ENCODE data around the gene CRHR1.

Gene CRHR1

DNA sequence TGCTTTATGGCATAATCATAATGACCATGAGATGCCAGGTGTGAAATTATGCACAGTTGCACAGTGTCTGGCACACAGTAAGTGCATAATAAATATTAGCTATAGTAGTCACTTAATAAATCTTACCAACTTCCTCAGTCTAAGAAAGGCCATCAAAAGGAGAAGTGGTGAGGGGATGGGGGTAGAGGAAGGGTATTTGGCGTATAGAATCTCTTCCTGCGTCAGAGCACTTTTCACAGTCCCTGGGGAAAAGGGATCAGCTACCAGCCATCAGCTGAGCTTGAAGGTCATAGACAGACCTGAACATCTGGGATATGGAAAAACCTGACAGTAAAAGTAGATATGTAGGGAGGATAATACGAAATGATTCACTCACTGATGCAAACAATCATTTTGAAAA lies 5.8 kb downstream of the CRHR1 start:
- no peak for DNase-seq (ENCODE audit: low spot score)

DNA sequence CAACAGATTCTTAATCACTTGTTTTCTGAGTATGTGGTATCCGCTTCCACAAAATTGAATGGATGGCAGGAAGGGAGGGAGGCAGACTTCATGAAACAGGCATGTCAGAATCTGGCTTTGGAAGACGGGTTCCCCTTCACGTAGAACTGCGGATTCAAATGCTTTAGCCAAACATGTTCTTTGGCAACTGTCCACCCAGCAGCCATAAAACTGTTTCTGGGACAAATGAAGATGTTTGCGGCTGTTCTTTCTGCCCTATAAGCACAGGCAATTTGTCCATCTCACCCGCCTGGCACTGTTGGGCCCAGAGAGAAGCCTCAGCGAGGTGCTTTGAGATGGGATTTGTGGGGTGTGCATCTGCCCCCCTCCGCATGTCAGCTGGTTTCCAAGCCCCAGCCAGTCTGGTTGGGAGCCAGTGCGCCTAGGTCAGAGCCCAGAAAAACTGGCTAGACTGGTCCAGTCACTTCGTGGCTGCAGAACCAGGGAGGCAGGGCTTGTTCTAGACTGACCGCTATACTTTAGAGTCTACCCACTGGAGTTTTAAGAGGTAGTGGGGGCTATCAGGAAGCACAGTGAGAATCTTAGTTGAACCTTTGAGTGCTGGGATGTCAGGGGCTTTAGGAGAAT lies 6.3 kb downstream of the CRHR1 start:
- no peak for DNase-seq (ENCODE audit: low spot score)

DNA sequence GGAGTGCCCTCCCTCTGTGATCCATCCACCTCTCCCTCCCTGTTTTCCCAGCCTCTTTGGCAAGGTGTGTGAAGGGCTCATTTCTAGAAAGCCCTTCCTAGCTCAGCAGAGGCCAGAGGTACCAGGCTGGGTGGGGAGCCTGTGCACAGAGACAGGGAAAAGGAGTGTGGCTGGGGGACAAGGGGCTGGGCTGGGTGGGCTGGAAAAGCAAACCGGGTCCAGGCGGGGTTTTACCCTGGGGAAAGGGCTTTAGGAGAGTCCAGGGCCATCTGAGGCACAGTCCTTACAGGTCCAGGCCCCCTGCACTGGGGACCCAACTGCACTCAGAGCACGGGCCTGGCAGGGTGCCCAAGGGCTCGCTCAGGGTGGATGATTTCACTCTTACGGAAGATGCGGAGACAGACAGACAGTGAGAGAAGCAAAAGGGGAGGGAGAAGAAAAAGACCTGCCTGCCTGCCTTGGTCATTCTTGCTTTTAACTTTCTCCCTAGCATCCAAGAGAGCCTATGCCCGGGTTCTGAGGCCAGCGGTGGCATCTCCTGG lies 7.0 kb downstream of the CRHR1 start:
- no peak for DNase-seq (ENCODE audit: low spot score)

DNA sequence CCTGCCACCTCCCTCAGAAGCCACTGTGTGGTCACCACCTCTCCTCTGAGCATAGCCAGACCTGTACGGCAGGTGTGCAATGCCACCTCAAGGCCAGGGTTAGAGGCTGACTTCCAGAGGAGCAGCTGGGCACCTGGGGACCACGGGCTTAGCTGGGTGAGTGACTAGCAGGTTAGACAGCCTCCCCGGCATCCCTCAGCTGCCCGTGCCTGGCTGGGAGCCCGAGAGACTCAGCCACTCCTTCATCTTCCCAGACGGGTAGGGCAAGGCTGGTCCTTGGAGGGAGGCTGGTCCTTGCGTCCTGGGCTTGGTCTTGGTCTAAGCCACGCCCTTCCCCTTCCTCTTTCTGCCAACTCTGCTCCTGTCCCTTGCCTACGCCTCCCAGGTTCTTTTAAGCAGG lies 7.8 kb downstream of the CRHR1 start:
- DNase-seq (ENCODE audit: low spot score) = no peak

DNA sequence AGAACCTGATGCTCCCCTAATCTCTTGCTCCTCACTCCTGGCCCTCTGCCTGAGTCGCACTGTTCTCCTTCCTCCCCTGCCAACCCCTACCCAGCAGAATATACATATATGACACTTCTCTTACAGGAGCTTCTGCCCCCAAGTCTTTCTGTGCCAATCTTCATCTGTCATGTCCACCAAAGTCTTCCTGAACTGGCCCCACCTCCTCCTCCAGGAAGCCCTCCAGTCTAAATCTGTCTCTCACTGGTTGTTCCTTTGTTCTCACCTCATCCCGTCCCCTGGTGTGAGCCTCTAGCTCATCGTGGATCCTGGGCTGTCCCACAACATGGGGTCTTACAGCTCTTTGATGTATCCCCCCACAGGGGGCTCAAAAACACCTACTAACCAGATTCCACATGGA lies 8.3 kb downstream of the CRHR1 start:
- no peak for DNase-seq (ENCODE audit: low spot score)

DNA sequence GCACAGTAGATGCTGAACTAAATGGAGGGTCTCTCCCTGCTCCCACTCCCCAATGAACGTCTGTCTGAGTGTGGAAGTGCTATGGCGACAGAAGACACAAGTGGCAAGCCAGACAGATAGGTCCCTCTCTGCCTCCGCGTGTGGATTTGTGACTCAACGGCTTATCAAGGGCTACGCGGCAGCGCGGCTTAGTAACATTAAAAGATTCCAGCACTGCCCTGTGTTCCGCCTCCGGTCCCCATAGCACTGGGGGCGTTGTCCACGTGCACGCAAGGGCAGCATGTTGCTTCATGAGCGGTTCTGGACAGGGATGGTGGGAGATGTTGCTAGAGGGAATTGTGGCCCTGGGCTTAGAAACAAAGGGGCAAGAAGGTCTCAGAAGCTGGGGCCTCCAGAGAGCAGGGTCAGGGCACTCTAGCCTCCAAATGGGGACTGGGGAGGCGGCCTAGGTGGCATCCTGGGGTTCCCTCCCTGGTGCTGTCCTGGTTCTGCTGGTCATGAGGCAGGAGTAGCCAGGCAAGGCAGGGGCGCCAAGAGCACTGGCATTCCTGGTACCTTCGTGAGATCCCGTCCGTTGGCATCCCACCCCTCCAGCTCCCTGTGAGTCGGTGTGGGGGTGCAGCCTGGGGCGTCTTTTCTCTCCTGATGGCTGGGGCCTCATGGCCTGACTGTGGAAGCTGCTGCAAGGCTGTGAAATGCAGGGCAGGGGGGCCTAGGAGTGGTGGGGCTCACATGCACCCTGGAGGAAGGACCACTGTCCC lies 9.1 kb downstream of the CRHR1 start:
- no peak for DNase-seq (ENCODE audit: low spot score)

DNA sequence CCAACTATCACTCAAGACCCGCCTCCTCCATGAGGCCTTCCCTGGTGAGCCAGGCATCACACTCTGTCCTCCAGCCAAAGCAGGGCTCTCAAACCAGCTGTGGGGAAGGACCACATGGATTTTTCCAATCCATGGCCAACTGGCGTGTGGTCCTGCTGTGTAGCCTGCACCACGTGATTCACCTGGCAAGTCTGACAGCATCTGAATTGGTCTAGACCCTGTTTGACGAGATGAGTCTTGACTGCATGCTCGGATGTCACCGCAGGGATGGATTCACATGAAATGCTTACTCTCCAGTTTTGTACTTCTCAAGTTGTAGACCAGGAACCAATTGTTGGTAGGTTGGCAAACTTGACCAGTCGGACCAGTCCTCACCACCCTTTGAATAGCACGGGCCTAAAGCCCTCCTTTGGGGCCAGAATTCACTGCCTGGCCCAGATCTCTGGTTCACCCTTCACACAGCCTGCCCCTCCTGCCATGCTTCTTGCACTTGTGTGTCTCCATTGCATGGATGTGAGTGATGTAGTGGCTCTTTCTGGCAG lies 9.9 kb downstream of the CRHR1 start:
- DNase-seq (ENCODE audit: low spot score) = no peak

DNA sequence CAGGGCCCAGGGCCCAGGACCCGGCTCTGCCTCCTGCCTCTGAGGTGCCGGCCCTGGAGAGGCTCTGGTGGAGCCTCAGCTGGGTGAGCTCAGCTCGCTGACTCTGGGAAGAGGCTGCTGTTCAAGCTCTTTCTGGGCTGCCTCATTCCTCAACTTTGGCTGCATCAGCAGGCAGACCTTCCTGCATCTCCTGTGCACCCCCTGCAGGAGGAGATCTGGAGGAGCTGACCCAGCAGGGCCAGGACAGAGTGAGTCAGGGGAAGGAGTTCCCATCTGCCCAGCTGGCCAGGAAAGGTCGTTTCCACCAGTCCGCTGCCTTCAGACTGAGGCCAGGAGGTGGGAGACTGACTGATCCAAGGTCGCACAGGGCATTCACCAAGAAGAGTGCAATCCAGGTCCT lies 10.7 kb downstream of the CRHR1 start:
- DNase-seq (ENCODE audit: low spot score) = no peak

DNA sequence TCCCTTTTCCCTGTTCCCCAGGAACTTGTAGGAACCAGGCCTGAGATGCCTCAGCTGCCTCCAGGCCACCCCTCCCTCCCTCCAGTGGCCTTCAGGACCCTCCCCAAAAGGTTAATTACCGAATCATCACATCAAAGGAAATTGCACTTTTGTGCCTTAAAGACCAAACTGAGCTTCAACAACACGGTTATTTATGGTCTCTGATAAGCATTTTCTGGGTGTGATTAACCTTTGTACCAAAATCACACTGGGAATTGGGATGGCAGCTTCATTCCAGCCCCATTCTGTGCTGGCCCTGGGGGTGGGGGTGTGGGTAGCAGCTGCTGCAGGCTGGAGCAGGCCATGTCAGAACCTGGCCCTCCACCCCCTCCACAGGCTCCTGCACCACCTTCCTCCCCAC lies 16.7 kb downstream of the CRHR1 start:
- no peak for DNase-seq (ENCODE audit: low spot score)

DNA sequence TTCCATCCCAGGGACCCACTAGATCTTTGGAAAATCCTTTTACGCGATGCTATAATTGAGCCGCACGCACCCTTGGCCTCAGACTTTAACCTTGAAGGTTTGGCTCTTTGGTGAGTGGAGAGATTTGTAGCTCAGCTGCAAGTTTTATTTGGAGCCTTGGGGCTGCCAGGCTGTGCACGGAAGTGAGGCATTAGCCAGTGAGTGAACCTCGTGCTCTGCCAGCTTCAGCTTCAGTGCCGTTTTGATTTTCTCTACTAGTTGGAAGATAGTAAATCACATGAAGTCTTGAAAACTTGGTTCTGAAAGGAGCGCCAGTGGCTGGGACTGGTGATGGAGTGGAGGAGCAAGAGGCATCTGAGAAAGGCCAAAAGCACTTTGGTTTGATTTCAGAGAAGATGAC lies 17.3 kb downstream of the CRHR1 start:
- DNase-seq (ENCODE audit: low spot score) = no peak

DNA sequence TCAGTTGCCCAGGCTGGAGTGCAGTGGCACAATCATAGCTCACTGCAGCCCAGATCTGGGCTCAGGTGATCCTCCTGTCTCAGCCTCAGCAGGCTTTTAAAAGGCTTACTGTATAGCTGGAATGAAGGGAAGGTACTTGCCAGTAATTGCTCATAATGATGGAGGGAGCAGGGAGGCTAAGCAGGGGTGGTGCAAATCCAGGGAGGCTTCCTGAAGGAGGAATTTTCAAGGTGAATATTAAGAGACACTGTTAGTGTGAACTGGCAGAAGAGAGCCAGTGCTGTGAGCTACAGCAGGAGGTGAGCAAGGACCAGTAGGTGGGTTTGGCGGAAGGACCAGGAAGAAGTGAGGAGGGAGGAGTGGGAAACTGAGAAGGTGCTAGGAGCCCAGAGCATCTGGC lies 24.7 kb downstream of the CRHR1 start:
- no peak for DNase-seq (ENCODE audit: low spot score)

DNA sequence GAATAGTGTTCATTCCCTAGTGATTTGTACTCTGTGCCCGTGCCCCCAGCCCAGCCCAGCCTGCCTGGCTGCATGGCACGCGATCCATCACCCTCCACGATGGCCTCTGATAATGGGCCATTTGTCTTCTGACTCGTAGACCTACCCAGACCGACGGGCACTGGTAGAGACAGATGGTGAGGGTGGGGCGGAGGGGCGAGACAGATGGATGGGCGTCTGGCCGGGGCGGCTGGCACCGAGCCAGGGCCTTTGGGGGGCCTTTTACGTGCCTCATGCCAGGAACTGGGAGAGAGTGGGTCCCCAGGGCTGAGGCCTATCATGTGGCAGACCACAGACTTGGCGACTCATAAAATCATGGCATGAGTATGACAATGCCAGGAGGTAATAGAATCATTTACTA lies 25.4 kb downstream of the CRHR1 start:
- DNase-seq (ENCODE audit: low spot score) = no peak

DNA sequence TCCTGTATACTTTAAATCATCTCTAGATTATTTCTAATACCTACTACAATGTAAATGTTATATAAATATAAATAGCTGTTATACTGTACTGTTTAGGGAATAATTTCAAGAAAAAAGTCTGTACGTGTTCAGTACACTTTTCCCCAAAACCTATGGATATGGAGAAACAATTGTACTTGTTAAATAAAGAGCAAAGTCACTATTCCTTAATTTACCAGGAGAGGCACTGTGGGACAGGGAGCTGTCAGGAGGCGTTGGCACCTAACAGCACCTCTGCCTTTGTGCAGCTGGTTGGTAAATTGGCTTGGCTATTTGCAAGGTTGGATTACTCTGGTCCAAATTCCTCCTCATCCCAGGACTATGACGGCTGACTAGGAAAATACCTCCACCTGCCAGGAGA lies 28.0 kb downstream of the CRHR1 start:
- no peak for DNase-seq (ENCODE audit: low spot score)

DNA sequence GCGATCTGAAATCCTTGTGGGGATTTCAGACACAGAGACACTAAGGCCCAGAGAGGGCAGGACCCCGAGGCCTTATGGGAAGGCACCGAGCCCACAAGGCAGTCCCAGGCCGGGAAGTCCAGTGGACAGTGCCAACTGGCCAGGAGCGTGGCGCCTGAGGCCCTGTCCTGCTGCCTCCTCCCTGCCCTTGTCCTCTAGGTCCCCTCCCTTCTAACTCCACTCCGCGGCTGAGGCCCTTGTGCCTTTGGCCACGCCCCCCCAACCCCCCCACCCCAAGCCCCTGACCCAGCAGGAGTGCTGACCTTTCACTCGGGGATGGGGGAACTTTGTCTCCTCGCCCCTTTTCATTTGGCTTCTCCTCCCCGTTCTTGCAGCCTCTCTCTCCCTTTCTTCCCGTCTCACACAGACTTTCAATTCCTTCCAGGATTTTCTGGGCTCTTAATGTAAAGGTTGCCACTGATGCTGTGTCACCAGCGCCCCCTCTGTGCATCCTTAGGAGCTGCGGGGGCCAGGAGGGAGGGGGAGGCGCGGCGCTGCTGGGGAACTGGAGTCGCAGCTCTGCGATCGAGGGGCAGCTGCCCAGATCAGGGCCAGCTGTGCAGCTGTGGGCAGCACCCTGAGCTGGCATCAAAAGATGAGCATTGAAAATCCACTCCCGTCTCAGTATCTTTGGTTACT lies 29.1 kb downstream of the CRHR1 start:
- DNase-seq (ENCODE audit: low spot score) = no peak

DNA sequence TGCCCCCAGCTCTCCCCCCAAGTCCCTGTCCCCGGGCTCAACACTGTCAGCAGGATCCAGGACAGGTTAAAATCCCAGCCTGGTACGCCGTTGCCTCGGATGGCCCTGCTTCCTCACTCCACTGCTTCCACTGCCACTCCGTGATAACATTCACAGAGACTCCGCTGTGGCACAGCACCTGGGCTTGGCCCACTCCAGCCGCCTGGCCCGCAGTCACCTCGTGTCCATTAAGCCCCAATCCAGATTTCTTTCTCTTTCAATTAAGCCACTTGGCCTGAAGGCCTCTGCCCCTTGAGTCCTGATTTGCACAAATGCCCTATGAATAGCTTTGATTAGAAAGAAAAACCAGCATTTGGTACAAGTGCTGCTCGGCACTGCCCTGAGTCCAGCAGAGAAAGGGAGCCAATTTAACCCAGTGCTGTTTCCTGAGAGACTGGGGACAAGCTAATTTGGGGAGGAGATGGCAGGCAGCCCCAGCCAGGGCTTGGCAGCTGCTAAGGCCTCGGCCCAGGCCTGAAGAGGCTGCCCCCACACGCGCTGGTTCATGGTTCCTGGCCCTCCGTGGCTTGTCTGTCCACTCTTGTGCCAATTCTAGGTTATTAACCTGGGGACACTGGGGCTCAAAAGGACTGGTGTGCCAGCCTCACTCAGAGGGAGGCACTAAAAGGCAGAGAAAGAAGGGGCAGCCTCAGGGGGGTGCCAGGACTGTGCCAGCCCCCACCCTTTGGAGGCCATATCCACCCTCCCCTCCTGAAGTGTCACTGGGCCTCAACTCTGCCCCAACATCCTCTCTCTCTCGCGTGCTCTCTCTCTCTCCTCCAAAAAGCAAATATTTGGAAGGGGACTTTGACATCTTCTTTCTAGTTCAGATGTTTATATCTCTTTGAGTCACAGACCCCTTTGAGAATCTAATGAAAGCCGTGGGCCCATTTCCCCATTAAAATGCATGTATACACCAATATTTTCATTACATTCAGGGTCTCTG lies 30.8 kb downstream of the CRHR1 start:
- DNase-seq (ENCODE audit: low spot score) = no peak

DNA sequence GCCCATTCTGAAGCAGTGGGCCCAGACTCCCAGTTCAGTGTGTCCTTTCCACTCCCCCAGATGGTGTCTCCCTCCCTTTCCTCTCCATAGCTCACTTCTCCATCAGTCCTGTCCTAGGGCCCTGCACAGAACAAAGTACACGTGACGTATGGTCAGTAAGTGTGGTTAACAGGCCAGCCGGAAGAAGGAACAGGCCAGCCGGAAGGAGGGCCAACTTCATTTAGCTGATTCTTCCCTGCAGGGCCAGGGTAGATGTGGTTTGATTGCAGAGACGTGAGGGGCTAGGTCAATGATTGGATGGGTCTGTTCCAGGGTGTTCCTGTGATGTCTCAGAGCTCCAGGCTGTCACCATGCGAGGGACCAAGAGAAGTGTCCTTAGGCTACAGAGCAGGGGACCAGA lies 31.6 kb downstream of the CRHR1 start:
- DNase-seq (ENCODE audit: low spot score) = no peak

DNA sequence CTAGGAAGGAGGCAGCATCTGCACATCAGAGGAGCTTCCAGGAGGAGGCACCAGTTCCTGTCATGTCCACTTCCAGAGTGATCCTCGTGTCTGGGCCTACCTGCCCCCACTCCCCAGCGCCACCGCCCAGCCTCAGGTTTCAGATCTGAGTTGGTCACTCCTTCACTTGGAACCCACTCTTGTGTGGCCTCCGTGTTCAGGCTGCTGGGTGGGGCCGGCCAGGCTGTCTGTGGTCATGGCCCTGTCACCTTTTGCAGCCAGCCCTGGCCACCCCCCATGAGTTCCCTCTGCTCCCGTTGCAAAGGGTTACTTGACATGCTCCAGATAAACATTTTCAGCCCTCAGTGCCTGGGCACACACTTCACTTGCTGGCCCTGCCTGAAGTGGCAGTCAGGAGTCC lies 33.9 kb downstream of the CRHR1 start:
- DNase-seq (ENCODE audit: low spot score) = no peak

DNA sequence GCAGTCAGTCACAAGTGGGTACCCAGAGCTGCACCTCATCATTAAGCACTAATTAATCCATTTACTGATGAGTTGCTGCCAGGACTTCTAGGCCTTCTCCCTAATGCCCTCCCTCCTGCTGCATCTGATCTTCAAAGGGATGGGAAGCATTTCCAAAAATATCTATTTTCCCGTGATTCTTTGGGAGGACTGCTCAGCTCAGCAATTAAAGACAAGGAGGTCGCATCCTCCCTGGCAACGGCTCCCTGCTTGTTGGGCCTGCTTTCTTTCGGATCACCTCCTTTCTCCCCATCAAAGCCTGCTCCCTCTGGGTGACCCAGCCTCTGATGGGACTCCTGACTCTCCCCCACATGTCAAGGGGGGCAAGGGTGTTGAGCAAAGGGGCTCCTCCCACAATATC lies 34.6 kb downstream of the CRHR1 start:
- DNase-seq (ENCODE audit: low spot score) = no peak

DNA sequence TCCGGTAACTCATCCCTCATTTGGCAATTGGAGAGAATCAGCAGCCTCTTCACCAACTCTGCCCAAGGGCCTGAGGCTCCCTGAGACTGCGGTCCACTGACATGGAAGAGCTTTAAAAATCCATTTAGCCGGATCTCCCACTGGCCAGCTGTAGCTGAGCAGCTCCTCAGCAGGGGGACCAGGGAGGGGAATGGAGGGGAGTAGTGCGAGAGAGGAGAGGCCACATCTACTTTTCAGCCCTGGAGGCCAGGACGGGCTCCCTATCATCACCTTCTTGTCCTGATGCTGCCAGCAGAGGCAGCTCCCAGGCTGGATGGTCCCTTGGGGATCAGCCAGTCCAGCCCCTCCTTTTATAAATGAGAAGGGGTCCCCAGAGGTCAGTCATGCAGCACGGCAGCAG lies 35.5 kb downstream of the CRHR1 start:
- DNase-seq (ENCODE audit: low spot score) = no peak

DNA sequence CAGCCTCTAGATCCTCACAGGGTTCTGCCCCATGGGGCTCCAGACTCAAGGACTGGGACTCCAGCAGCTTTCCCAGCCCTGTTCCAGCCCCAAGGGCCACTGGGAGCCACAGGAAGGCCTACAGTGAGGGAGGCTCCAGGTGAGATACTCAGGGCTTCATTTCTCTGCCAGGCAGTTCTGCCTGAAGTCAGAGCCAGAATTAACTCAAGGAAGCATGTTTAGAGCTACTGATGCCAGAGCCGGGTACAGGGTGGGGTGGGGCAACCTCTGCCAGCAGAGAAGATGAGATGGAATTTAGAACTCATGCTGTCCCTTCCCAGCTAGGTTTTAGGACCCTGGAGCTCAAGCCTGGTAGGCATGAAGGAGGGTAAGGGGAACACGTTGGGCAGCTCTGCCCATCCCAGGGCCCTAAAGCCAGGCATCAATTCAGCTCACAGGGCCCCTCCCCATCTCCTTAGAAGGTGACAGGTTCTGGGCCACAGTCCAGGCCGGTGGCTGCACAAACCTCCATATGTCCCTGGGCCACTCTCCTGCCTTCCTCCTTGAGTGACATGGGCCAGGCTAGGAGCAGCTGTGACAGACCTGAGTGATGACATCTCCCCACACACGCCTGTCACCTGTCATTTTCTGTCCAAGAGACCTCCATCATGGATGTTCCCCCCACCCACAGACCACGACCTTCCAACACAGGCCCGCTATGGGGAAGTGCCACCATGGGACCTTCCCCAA lies 36.1 kb downstream of the CRHR1 start:
- no peak for DNase-seq (ENCODE audit: low spot score)

DNA sequence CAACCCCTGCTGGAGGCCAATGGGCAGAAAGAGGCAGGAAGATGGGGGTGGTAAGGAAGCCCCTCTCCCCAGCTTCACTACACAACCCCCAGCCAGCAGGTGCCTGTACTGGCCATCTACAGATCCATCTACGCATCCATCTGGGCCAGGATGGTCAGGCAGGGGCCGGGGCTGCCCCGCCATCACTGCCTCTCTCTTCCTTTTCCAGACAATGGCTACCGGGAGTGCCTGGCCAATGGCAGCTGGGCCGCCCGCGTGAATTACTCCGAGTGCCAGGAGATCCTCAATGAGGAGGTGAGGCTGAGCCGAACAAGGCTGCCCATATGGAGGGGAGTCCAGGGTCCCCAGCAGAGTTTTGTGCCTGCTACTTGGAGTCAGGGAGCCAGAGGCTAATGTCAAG lies 37.0 kb downstream of the CRHR1 start:
- DNase-seq (ENCODE audit: low spot score) = no peak

All from CD4-positive, alpha-beta T cell treated with Interleukin-6 at 100 ng/mL for 8 hours (primary cell).